Fibroblast of the conjunctiva (primary cell): ENCODE results near the gene NRIP1.

Source experiments
- DNase-seq: peaks from one replicate; pipeline ENCODE4 v3.0.0-alpha.2; 2010; ENCODE audit warnings: low read depth

The NRIP1 gene

GRCh38 chr21:14911351-14911750 lies 153.4 kb downstream of the NRIP1 start:
- no peak for DNase-seq
